K562 (cell line): ENCODE measurements around the gene PLA2G2C. TPM values are rescaled to one million over a fixed set of nuclear protein-coding genes. Genes with fewer than 3 reads are reported as not detected.

Experiments
- ARID1B ChIP-seq: fragments of 450-650 bp; IDR thresholded peaks from 2 replicates; pipeline ENCODE4 v1.6.1; 2016; ENCODE audit warnings: antibody characterized with exemption, mild to moderate bottlenecking, inconsistent platforms
- ATF7 ChIP-seq: fragments of 450-650 bp; IDR thresholded peaks from 2 replicates; pipeline ENCODE4 v1.7.1; 2014; ENCODE audit warnings: mild to moderate bottlenecking, moderate library complexity
- BHLHE40 ChIP-seq: IDR thresholded peaks from 2 replicates; pipeline ENCODE4 v1.6.1; 2011; ENCODE audit warnings: low read length, improper control_type of control experiment
- CREB1 ChIP-seq, 2 experiments: sonication (generic) in 1 of 2; formaldehyde crosslinking in 1 of 2; IDR thresholded peaks; 2 replicates each; pipeline versions ENCODE4 v1.6.1 to v1.8.0; 2012 to 2022; ENCODE audit warnings: inconsistent platforms in 1 of 2, mild to moderate bottlenecking in 1 of 2, missing genetic modification reagents in 1 of 2, moderate library complexity in 1 of 2
- CXXC5 ChIP-seq: fragments of 250-450 bp; sonication (Bioruptor Pico); IDR thresholded peaks from 2 replicates; pipeline ENCODE4 v1.8.0; 2022; ENCODE audit warnings: inconsistent platforms, mild to moderate bottlenecking, moderate library complexity
- ERF ChIP-seq: fragments of 450-650 bp; formaldehyde crosslinking; IDR thresholded peaks from 2 replicates; pipeline ENCODE4 v1.4.0; 2020; ENCODE audit warnings: mild to moderate bottlenecking, mixed read lengths
- FOXJ3 ChIP-seq: sonication (generic); formaldehyde crosslinking; IDR thresholded peaks from 2 replicates; pipeline ENCODE4 v1.4.0; 2020; ENCODE audit warnings: mild to moderate bottlenecking, missing genetic modification reagents
- FOXK2 ChIP-seq, 2 experiments: fragments of 450-650 bp; IDR thresholded peaks in 1 of 2; conservative IDR thresholded peaks in 1 of 2; 2 replicates each; pipeline ENCODE4 v1.6.1; 2016; ENCODE audit warnings: low read depth in 2 of 2, mild to moderate bottlenecking in 1 of 2
- GTF2E2 ChIP-seq: fragments of 200-800 bp; sonication (Bioruptor generic); IDR thresholded peaks from 2 replicates; pipeline ENCODE4 v1.6.1; 2016; ENCODE audit warnings: missing genetic modification characterization, missing compliant biosample characterization
- GTF2F1 ChIP-seq: IDR thresholded peaks from 2 replicates; pipeline ENCODE4 v1.6.1; 2011; ENCODE audit warnings: low read depth, low read length, improper control_type of control experiment
- HCFC1 ChIP-seq: IDR thresholded peaks from 2 replicates; pipeline ENCODE4 v1.6.1; 2012; ENCODE audit warnings: low read depth, low read length, improper control_type of control experiment
- HDAC3 ChIP-seq: fragments of 450-650 bp; IDR thresholded peaks from 2 replicates; pipeline ENCODE4 v1.6.1; 2018; ENCODE audit warnings: borderline replicate concordance, mild to moderate bottlenecking, moderate library complexity; ENCODE audit not compliant: partially characterized antibody
- HIVEP1 ChIP-seq: fragments of 250-450 bp; sonication (Bioruptor Pico); IDR thresholded peaks from 2 replicates; pipeline ENCODE4 v1.4.0; 2020; ENCODE audit warnings: mild to moderate bottlenecking
- JUND ChIP-seq, 2 experiments: IDR thresholded peaks; 2 replicates in 1 of 2; 3 replicates in 1 of 2; pipeline ENCODE4 v1.6.1; 2011; ENCODE audit warnings: borderline replicate concordance in 2 of 2, low read depth in 2 of 2, low read length in 2 of 2, improper control_type of control experiment in 1 of 2, missing biosample characterization in 1 of 2, missing genetic modification characterization in 1 of 2, missing genetic modification reagents in 1 of 2
- KDM5B ChIP-seq: fragments of 200-600 bp; sonication (generic); IDR thresholded peaks from 2 replicates; pipeline ENCODE4 v1.6.1; 2012; ENCODE audit warnings: low read depth, mild to moderate bottlenecking, moderate library complexity, low read length, control low read depth, inconsistent platforms; ENCODE audit not compliant: insufficient replicate concordance
- MYC ChIP-seq, 2 experiments: fragments of 250-450 bp in 1 of 2; sonication (Bioruptor Pico) in 1 of 2; IDR thresholded peaks; 2 replicates each; pipeline versions ENCODE4 v1.5.1 to v1.6.1; 2012 to 2021; ENCODE audit warnings: low read depth in 2 of 2, borderline replicate concordance in 1 of 2, improper control_type of control experiment in 1 of 2, low read length in 1 of 2, mild to moderate bottlenecking in 1 of 2, moderate library complexity in 1 of 2
- NCOA1 ChIP-seq: fragments of 450-650 bp; IDR thresholded peaks from 2 replicates; pipeline ENCODE4 v1.6.1; 2016; ENCODE audit warnings: low read depth
- PML ChIP-seq: IDR thresholded peaks from 2 replicates; pipeline ENCODE4 v1.6.1; 2012; ENCODE audit warnings: low read length, inconsistent platforms
- POLR2AphosphoS2 ChIP-seq: IDR thresholded peaks from 2 replicates; pipeline ENCODE4 v1.6.1; 2012; ENCODE audit warnings: low read length, improper control_type of control experiment
- POLR2H ChIP-seq: IDR thresholded peaks from 2 replicates; pipeline ENCODE4 v1.6.1; 2016; ENCODE audit warnings: missing genetic modification characterization, low read depth, mild to moderate bottlenecking, control low read depth, missing compliant biosample characterization, moderate library complexity
- SMARCA4 ChIP-seq: fragments of 450-650 bp; IDR thresholded peaks from 2 replicates; pipeline ENCODE4 v1.6.1; 2016
- SMARCC2 ChIP-seq: fragments of 450-650 bp; IDR thresholded peaks from 2 replicates; pipeline ENCODE4 v1.6.1; 2017; ENCODE audit warnings: antibody characterized with exemption, moderate library complexity, mild to moderate bottlenecking, low read depth
- SP2 ChIP-seq: IDR thresholded peaks from 2 replicates; pipeline ENCODE4 v1.6.1; 2011; ENCODE audit warnings: mild to moderate bottlenecking, low read depth, low read length, moderate library complexity; ENCODE audit not compliant: poor library complexity, severe bottlenecking; ENCODE audit errors: extremely low read depth
- TAF1 ChIP-seq: IDR thresholded peaks from 2 replicates; pipeline ENCODE4 v1.6.1; 2011; ENCODE audit warnings: mild to moderate bottlenecking, low read length, moderate library complexity; ENCODE audit not compliant: insufficient read depth, control insufficient read depth, severe bottlenecking; ENCODE audit errors: extremely low read depth
- TBL1XR1 ChIP-seq, 2 experiments: IDR thresholded peaks; 2 replicates each; pipeline ENCODE4 v1.6.1; 2012; ENCODE audit warnings: improper control_type of control experiment in 2 of 2, low read length in 2 of 2, mild to moderate bottlenecking in 1 of 2
- USF1 ChIP-seq: sonication (generic); formaldehyde crosslinking; IDR thresholded peaks from 2 replicates; pipeline ENCODE4 v1.9.0; 2022; ENCODE audit warnings: mild to moderate bottlenecking, missing genetic modification reagents
- ZNF232 ChIP-seq: sonication (generic); formaldehyde crosslinking; IDR thresholded peaks from 2 replicates; pipeline ENCODE4 v1.8.0; 2022; ENCODE audit warnings: mild to moderate bottlenecking, missing genetic modification reagents
- polyA plus RNA-seq, 8 experiments: library from polyadenylated mRNA; depleted of rRNA in 4 of 8; stranded (reverse) in 5 of 8; unstranded in 3 of 8; fragments of >200 nt; fragmentation: Nextera tagmentation in 2 of 8; fragmentation: Illumina TruSeq in 1 of 8; extraction: Ambion mirVana in 2 of 8; extraction: Trizol in 1 of 8; gene quantifications; 2 replicates each; pipeline versions ENCODE4 v1.2.1 to v1.2.3, GENCODE V29; 2011 to 2014; ENCODE audit warnings: inconsistent platforms in 1 of 8, missing spikeins in 1 of 8
- total RNA-seq, 7 experiments: library from RNA; depleted of rRNA in 6 of 7; stranded (reverse); fragments of >200 nt in 6 of 7; fragmentation: Illumina TruSeq in 2 of 7; extraction: Trizol in 2 of 7; gene quantifications; 2 replicates each; pipeline versions ENCODE4 v1.2.1 to v1.2.3, GENCODE V29; 2011 to 2021; ENCODE audit warnings: low replicate concordance in 1 of 7

PLA2G2C gene
- total and polyA plus RNA-seq, 9 of the 15 experiments (the other 6 are each of a cell fraction or from before 2014, with no cell fraction given), result 0.14 to 0.49 (median 0.21) TPM

- TF ChIP-seq ZNF232 (CRISPR knock-in tag), result no peak
- peak; percentile 43; the same call in 1 of the 2 replicates for TF ChIP-seq ATF7
- peak; percentile 70 for TF ChIP-seq MYC (IDR thresholded peaks at IDR 0.05; ENCODE audit: low read depth, low read length)
- peak; percentile 49; the same call in 1 of the 2 replicates for TF ChIP-seq MYC (CRISPR knock-in tag; IDR thresholded peaks at IDR 0.05; ENCODE audit: borderline replicate concordance, low read depth)
- peak; percentile 32 for TF ChIP-seq CXXC5 (CRISPR knock-in tag)
- peak; percentile 18 for TF ChIP-seq SP2
- TF ChIP-seq ERF (CRISPR knock-in tag), result peak; percentile 79; the same call in 1 of the 2 replicates
- TF ChIP-seq POLR2AphosphoS2, result 0 out of 2 replicates have a peak, but pooled peaks have one; percentile 57
- TF ChIP-seq CREB1 (IDR thresholded peaks at IDR 0.05), result 0 out of 2 replicates have a peak, but pooled peaks have one; percentile 20
- no peak for TF ChIP-seq CREB1 (CRISPR knock-in tag; IDR thresholded peaks at IDR 0.05)
- TF ChIP-seq POLR2H (tag), result peak; percentile 65
- TF ChIP-seq HDAC3, result peak; percentile 10
- TF ChIP-seq TAF1, result peak; percentile 52
- peak; percentile 64; the same call in 1 of the 2 replicates for TF ChIP-seq SMARCA4
- peak; percentile 77 for TF ChIP-seq BHLHE40
- TF ChIP-seq FOXJ3 (CRISPR knock-in tag), result peak; percentile 98
- TF ChIP-seq NCOA1, result no peak
- TF ChIP-seq KDM5B, result no peak
- TF ChIP-seq USF1 (CRISPR knock-in tag), result peak; percentile 70; the same call in 1 of the 2 replicates
- TF ChIP-seq TBL1XR1 (IDR thresholded peaks at IDR 0.05; ENCODE audit: low read length in 2 of 2), result peak; percentile 8 to 76; a peak in 2 of 4 replicates
- peak; percentile 45; the same call in 1 of the 2 replicates for TF ChIP-seq HCFC1
- TF ChIP-seq GTF2E2 (tag), result peak; percentile 81
- peak; percentile 39; the same call in 1 of the 2 replicates for TF ChIP-seq ARID1B
- peak; percentile 13; the same call in 1 of the 2 replicates for TF ChIP-seq SMARCC2
- TF ChIP-seq JUND (IDR thresholded peaks at IDR 0.05; ENCODE audit: borderline replicate concordance, low read depth, low read length), result peak; percentile 20; the same call in 1 of the 2 replicates
- TF ChIP-seq JUND (tag; IDR thresholded peaks at IDR 0.05; ENCODE audit: borderline replicate concordance, low read depth, low read length), result no peak; the same call in 2 of the 3 replicates
- peak; percentile 75 to 88; a peak in 3 of 4 replicates for TF ChIP-seq FOXK2 (conservative IDR thresholded peaks at IDR 0.05 in 1 of 2, IDR thresholded peaks at IDR 0.05 in 1 of 2; ENCODE audit: low read depth in 2 of 2)
- TF ChIP-seq HIVEP1 (CRISPR knock-in tag), result no peak
- TF ChIP-seq PML, result no peak
- 0 out of 2 replicates have a peak, but pooled peaks have one; percentile 16 for TF ChIP-seq GTF2F1
Observed at GRCh38 chr1:20185834-20186782, at the start of gene PLA2G2C, which contains the start of gene UBXN10 (continued).
